WTC11 (cell line): Measurements from ENCODE around the gene NKX6-1.

Experiments used
- CREB1 ChIP-seq: sonication (generic); formaldehyde crosslinking; IDR thresholded peaks from 2 replicates; pipeline ENCODE4 v1.8.0; 2023; ENCODE audit warnings: mild to moderate bottlenecking, missing genetic modification reagents
- CTCF ChIP-seq: fragments of 200-600 bp; IDR thresholded peaks from 2 replicates; pipeline ENCODE4 v1.8.0; 2022; ENCODE audit warnings: antibody characterized with exemption
- ELF4 ChIP-seq: sonication (generic); formaldehyde crosslinking; IDR thresholded peaks from 2 replicates; pipeline ENCODE4 v1.8.1; 2022; ENCODE audit warnings: low read depth, mild to moderate bottlenecking, moderate library complexity, missing genetic modification reagents
- GABPB1 ChIP-seq: sonication (generic); formaldehyde crosslinking; IDR thresholded peaks from 2 replicates; pipeline ENCODE4 v1.8.1; 2023; ENCODE audit warnings: mild to moderate bottlenecking, missing genetic modification reagents
- TF ChIP-seq, protein P1 (sequence below): sonication (generic); formaldehyde crosslinking; IDR thresholded peaks from 2 replicates; pipeline ENCODE4 v1.8.0; 2023; ENCODE audit warnings: missing genetic modification reagents
- TF ChIP-seq, protein P2 (sequence below): sonication (generic); formaldehyde crosslinking; IDR thresholded peaks from 2 replicates; pipeline ENCODE4 v1.8.0; 2022; ENCODE audit warnings: mild to moderate bottlenecking, missing genetic modification reagents
- TF ChIP-seq, protein P3 (sequence below): sonication (generic); formaldehyde crosslinking; IDR thresholded peaks from 2 replicates; pipeline ENCODE4 v1.8.0; 2022; ENCODE audit warnings: missing genetic modification reagents

GRCh38 chr4:84493092-84493850 is 5.8 kb downstream of the NKX6-1 start:
- TF ChIP-seq CTCF (no peak), CREB1 (CRISPR knock-in tag) (no peak), GABPB1 (CRISPR knock-in tag) (no peak), ELF4 (no peak)
- TF ChIP-seq, protein P1, sequence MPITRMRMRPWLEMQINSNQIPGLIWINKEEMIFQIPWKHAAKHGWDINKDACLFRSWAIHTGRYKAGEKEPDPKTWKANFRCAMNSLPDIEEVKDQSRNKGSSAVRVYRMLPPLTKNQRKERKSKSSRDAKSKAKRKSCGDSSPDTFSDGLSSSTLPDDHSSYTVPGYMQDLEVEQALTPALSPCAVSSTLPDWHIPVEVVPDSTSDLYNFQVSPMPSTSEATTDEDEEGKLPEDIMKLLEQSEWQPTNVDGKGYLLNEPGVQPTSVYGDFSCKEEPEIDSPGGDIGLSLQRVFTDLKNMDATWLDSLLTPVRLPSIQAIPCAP (CRISPR knock-in tag): no peak
- TF ChIP-seq, protein P2, sequence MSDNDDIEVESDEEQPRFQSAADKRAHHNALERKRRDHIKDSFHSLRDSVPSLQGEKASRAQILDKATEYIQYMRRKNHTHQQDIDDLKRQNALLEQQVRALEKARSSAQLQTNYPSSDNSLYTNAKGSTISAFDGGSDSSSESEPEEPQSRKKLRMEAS (CRISPR knock-in tag): no peak
- TF ChIP-seq, protein P3, sequence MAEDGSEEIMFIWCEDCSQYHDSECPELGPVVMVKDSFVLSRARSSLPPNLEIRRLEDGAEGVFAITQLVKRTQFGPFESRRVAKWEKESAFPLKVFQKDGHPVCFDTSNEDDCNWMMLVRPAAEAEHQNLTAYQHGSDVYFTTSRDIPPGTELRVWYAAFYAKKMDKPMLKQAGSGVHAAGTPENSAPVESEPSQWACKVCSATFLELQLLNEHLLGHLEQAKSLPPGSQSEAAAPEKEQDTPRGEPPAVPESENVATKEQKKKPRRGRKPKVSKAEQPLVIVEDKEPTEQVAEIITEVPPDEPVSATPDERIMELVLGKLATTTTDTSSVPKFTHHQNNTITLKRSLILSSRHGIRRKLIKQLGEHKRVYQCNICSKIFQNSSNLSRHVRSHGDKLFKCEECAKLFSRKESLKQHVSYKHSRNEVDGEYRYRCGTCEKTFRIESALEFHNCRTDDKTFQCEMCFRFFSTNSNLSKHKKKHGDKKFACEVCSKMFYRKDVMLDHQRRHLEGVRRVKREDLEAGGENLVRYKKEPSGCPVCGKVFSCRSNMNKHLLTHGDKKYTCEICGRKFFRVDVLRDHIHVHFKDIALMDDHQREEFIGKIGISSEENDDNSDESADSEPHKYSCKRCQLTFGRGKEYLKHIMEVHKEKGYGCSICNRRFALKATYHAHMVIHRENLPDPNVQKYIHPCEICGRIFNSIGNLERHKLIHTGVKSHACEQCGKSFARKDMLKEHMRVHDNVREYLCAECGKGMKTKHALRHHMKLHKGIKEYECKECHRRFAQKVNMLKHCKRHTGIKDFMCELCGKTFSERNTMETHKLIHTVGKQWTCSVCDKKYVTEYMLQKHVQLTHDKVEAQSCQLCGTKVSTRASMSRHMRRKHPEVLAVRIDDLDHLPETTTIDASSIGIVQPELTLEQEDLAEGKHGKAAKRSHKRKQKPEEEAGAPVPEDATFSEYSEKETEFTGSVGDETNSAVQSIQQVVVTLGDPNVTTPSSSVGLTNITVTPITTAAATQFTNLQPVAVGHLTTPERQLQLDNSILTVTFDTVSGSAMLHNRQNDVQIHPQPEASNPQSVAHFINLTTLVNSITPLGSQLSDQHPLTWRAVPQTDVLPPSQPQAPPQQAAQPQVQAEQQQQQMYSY (CRISPR knock-in tag): no peak
